Testis (tissue), 3 donors: ENCODE results near the gene GAB3. TPM values are rescaled to one million over a fixed set of nuclear protein-coding genes. Genes with fewer than 3 reads are reported as not detected.
A peak's percentile ranks its signal among the peaks of the same experiment; 100 is the strongest.

Experiments
- DNase-seq: peaks from one replicate; pipeline ENCODE4 v3.0.0-alpha.2; 2019
- H3K27ac ChIP-seq, 2 donors: fragments of 200-600 bp; sonication (generic); one replicate each; pipeline ENCODE4 v1.5.1; 2019
- H3K27me3 ChIP-seq: fragments of 200-600 bp; sonication (generic); one replicate; pipeline ENCODE4 v1.5.1; 2019
- H3K36me3 ChIP-seq: fragments of 200-600 bp; sonication (generic); one replicate; pipeline ENCODE4 v1.5.1; 2017; ENCODE audit warnings: low read depth; ENCODE audit errors: missing control alignments
- H3K4me1 ChIP-seq: fragments of 200-600 bp; sonication (generic); one replicate; pipeline ENCODE4 v1.5.1; 2019
- H3K4me3 ChIP-seq, 2 donors: fragments of 200-600 bp; sonication (generic); one replicate each; pipeline ENCODE4 v1.5.1; 2017 to 2019
- H3K9me3 ChIP-seq: fragments of 200-600 bp; sonication (generic); one replicate; pipeline ENCODE4 v1.5.1; 2017
- CTCF ChIP-seq, 3 experiments: fragments of 450-650 bp in 2 of 3; fragments of 200-600 bp in 1 of 3; sonication (generic) in 1 of 3; IDR thresholded peaks; one replicate each; pipeline ENCODE4 v1.5.1; 2016 to 2019; ENCODE audit warnings: antibody characterized with exemption in 3 of 3, mild to moderate bottlenecking in 2 of 3, moderate library complexity in 1 of 3
- POLR2A ChIP-seq: fragments of 450-650 bp; IDR thresholded peaks from one replicate; pipeline ENCODE4 v1.6.1; 2017; ENCODE audit warnings: antibody characterized with exemption, mild to moderate bottlenecking, moderate library complexity
- WGBS, 2 donors: methylation state at CpG; one replicate each; pipeline ENCODE4 v1.1.5; 2018; 5-methylcytosine and 5-hydroxymethylcytosine counted together
- intact Hi-C: fragments of 100-400 bp; cut with DNase I; formaldehyde crosslinking; loops from one replicate; pipeline ENCODE4 v1.15.1; 2023; ENCODE audit warnings: low total_unique reads
- polyA plus RNA-seq: library from polyadenylated mRNA; stranded (reverse); fragments of 350-450 nt; fragmentation: Illumina TruSeq; extraction: RNeasy Lipid Tissue Mini Kit (QIAGEN cat#74804); gene quantifications from one replicate; pipeline ENCODE4 v1.2.3, GENCODE V29; 2014; ENCODE audit warnings: low read depth, low replicate concordance; ENCODE audit not compliant: insufficient read depth
- total RNA-seq, 2 donors: library from RNA; depleted of rRNA; stranded (reverse); fragments of >200 nt; gene quantifications; one replicate each; pipeline ENCODE4 v1.2.3, GENCODE V29; 2016

GAB3 gene
- total and polyA plus RNA-seq, 3 donors from 2014 or later = 9.1 to 30.6 (median 30.5) TPM

- TF ChIP-seq POLR2A (no peak), CTCF (IDR thresholded peaks at IDR 0.05) (no peak)
- intact Hi-C loops = no loop called here
- Histone ChIP-seq H3K9me3 (no peaks in the 10 kb centered on the region), H3K4me3 (no peak overlapping the region), H3K27ac (no peak overlapping the region), H3K36me3 (no peaks in the 10 kb centered on the region), H3K27me3 (no peaks in the 10 kb centered on the region), H3K4me1 (peaks cover 34% of the 10 kb centered on the region)
- DNase-seq = no peak
- 92 to 93% methylated on average over 5 of the region's 5 CpGs for WGBS, 2 donors
Measured at GRCh38 chrX:154731184-154731583, 19.7 kb downstream of the GAB3 start.

GRCh38 chrX:154730253-154730891 lies 20.5 kb downstream of the GAB3 start:
- intact Hi-C loops = no loop called here
- Histone ChIP-seq H3K27ac (peak overlapping the region in 1 of 2 donors; percentile 24), H3K27me3 (no peaks in the 10 kb centered on the region), H3K4me3 (no peak overlapping the region), H3K36me3 (no peaks in the 10 kb centered on the region), H3K4me1 (peaks cover 27% of the 10 kb centered on the region), H3K9me3 (no peaks in the 10 kb centered on the region)
- no peak for DNase-seq
- 28 to 37% methylated on average over 4 to 6 of the region's 6 CpGs for WGBS, 2 donors
- TF ChIP-seq CTCF (IDR thresholded peaks at IDR 0.05) (no peak), POLR2A (no peak)

DNA sequence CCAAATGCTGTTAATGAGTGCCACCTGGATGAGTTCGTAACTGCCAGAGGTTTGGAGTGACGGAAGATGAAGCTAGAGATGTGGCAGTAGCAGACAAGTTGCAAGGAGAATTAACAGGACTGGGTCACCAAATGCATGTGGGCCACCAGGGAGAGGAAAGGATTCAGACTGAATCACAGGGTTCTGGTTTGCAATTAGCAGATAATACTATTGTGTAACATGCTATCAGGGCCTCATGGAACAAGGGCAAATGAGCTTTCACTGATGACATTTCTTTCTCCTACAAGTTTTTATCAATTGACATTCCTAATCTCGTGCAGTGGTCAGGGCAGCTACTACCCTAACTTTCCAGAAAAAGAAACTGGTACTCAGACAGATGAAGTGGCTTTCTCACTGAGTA lies 21.4 kb downstream of the GAB3 start:
- Histone ChIP-seq H3K9me3 (no peaks in the 10 kb centered on the region), H3K4me1 (peaks cover 20% of the 10 kb centered on the region), H3K36me3 (no peaks in the 10 kb centered on the region), H3K27me3 (no peaks in the 10 kb centered on the region), H3K27ac (peak overlapping the region in 1 of 2 donors; percentile 30), H3K4me3 (no peak overlapping the region)
- TF ChIP-seq POLR2A (no peak), CTCF (IDR thresholded peaks at IDR 0.05) (no peak)
- DNase-seq = no peak
- WGBS, 2 donors = 58 to 80% methylated on average over 2 to 3 of the region's 3 CpGs
- intact Hi-C loops = no loop called here

- TF ChIP-seq CTCF (IDR thresholded peaks at IDR 0.05) (no peak), POLR2A (no peak)
- H3K4me1 ChIP-seq = peaks cover 12% of the 10 kb centered on the region
- DNase-seq = no peak
- no peak overlapping the region for H3K4me3 ChIP-seq
- WGBS, 2 donors = 78 to 81% methylated on average over 6 to 7 of the region's 7 CpGs
- intact Hi-C loops = no loop called here
- H3K27me3 ChIP-seq = no peaks in the 10 kb centered on the region
- no peak overlapping the region for H3K27ac ChIP-seq
- no peaks in the 10 kb centered on the region for H3K9me3 ChIP-seq
- no peaks in the 10 kb centered on the region for H3K36me3 ChIP-seq
Measured at GRCh38 chrX:154728431-154729190, 22.3 kb downstream of the GAB3 start.
